ENCODE data around the gene SEC31B.

DNA sequence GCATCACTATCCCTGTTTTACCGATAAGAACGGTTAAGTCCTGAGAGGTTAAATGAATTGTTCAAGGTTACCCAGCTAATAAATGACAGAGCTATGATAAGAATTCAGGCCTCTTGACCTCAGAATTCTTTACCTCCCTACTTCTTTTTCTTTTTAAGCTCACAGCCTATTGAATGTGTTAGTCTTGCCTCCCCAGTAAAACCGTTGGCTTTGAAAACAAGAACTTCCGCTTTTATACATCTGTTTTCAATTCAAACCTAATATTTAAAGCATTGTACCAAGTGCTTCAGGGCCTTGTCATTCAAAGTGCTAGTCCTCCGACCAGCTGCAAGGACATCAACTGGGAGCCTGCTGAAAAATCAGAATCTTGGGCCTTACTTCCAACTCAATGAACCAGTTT is 15.6 kb downstream of the SEC31B start:
- TF ChIP-seq, protein P1, sequence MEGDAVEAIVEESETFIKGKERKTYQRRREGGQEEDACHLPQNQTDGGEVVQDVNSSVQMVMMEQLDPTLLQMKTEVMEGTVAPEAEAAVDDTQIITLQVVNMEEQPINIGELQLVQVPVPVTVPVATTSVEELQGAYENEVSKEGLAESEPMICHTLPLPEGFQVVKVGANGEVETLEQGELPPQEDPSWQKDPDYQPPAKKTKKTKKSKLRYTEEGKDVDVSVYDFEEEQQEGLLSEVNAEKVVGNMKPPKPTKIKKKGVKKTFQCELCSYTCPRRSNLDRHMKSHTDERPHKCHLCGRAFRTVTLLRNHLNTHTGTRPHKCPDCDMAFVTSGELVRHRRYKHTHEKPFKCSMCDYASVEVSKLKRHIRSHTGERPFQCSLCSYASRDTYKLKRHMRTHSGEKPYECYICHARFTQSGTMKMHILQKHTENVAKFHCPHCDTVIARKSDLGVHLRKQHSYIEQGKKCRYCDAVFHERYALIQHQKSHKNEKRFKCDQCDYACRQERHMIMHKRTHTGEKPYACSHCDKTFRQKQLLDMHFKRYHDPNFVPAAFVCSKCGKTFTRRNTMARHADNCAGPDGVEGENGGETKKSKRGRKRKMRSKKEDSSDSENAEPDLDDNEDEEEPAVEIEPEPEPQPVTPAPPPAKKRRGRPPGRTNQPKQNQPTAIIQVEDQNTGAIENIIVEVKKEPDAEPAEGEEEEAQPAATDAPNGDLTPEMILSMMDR (IDR thresholded peaks at IDR 0.05): no peak
- no peak for TF ChIP-seq POLR2A (IDR thresholded peaks at IDR 0.05)

Measured in right lobe of liver (tissue), 4 donors.